Psoas muscle (tissue), 8 donors: ENCODE results near the gene DSG4. TPM values are rescaled to one million over a fixed set of nuclear protein-coding genes. Genes with fewer than 3 reads are reported as not detected.

Experiments used
- ATAC-seq, 4 donors: fragments of 200-7000 bp; cut with Tn5 transposase; one replicate each; pipeline ENCODE4 v1.9.1; 2020; ENCODE audit warnings: moderate library complexity in 3 of 4, mild to moderate bottlenecking in 2 of 4
- DNase-seq, 2 donors: peaks; one replicate each; pipeline ENCODE4 v3.0.0-alpha.2; 2020
- H3K27ac ChIP-seq: fragments of 200-600 bp; one replicate; pipeline ENCODE4 v1.8.0; 2022
- H3K27me3 ChIP-seq, 3 donors: fragments of 200-600 bp in 1 of 3; one replicate each; pipeline versions ENCODE4 v1.6.1 to v1.8.0; 2013 to 2022; ENCODE audit warnings: low read length in 2 of 3, mild to moderate bottlenecking in 2 of 3, moderate library complexity in 1 of 3; ENCODE audit not compliant: insufficient read depth in 3 of 3
- H3K36me3 ChIP-seq, 2 donors: fragments of 200-600 bp in 1 of 2; one replicate each; pipeline versions ENCODE4 v1.6.1 to v1.8.0; 2013 to 2022; ENCODE audit warnings: low read depth in 1 of 2, mild to moderate bottlenecking in 1 of 2, moderate library complexity in 1 of 2; ENCODE audit not compliant: insufficient read depth in 1 of 2
- H3K4me1 ChIP-seq: fragments of 200-600 bp; one replicate; pipeline ENCODE4 v1.8.0; 2022
- H3K4me3 ChIP-seq: fragments of 200-600 bp; one replicate; pipeline ENCODE4 v1.8.0; 2022; ENCODE audit warnings: mild to moderate bottlenecking
- H3K9me3 ChIP-seq: fragments of 200-600 bp; one replicate; pipeline ENCODE4 v1.8.0; 2022
- CTCF ChIP-seq: fragments of 200-600 bp; IDR thresholded peaks from one replicate; pipeline ENCODE4 v1.8.0; 2022; ENCODE audit warnings: antibody characterized with exemption
- WGBS, 3 donors: extraction: QIAGEN DNeasy Blood & Tissue Kit; methylation state at CpG; one replicate each; pipeline versions ENCODE4 v1.1.6 to v1.1.7; 2013; 5-methylcytosine and 5-hydroxymethylcytosine counted together
- intact Hi-C, 2 donors: fragments of 100-400 bp; cut with DNase I; formaldehyde crosslinking; loops; one replicate each; pipeline versions ENCODE4 v1.11.0 to v1.14.2; 2022
- polyA plus RNA-seq, 3 donors: library from polyadenylated mRNA; stranded (reverse); fragments of 200-250 nt; gene quantifications; one replicate each; pipeline ENCODE4 v1.2.3, GENCODE V29; 2013
- total RNA-seq, 4 donors: library from RNA; stranded (reverse); fragmentation: NEBNext Ultra II Directional in 2 of 4; extraction: Animal tissue kit (Norgen Biotek cat#: 25700) in 2 of 4; gene quantifications; one replicate each; pipeline versions ENCODE4 v1.2.1 to v1.2.4, GENCODE V29; 2021 to 2023
- donor health status: healthy with polysubstance abuse.
- donor health status: DM: no; HTN: no; CAD: no; lungs with moderate emphysema.
- donor health status: Bipolar disorder and iron deficiency.
- donor health status: healthy.
- donor health status: DM: yes; HTN: yes; CAD: no.
- donor health status: DM: no; HTN: no; CAD: no.
- donor health status: DM: no; HTN: no; CAD: no.
- donor health status: DM: yes; HTN: yes; CAD: no.

Gene DSG4
- total and polyA plus RNA-seq, 7 donors: not detected

DNA sequence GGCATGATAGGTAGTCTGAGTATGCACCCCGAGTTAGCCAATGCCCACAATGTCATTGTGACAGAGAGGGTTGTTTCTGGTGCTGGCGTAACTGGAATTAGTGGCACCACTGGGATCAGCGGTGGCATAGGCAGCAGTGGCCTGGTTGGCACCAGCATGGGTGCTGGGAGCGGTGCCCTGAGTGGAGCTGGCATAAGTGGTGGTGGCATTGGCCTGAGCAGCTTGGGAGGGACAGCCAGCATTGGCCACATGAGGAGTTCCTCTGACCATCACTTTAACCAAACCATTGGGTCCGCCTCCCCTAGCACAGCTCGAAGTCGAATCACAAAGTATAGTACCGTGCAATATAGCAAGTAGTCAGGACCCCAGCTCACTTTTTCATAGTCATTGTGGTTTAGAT, 21.6 kb upstream of the DSG4 start:
- ATAC-seq: no peak
- no peak for TF ChIP-seq CTCF
- Histone ChIP-seq H3K36me3 (no peaks in the 10 kb centered on the region), H3K27ac (no peak overlapping the region), H3K4me3 (no peak overlapping the region), H3K27me3 (no peaks in the 10 kb centered on the region), H3K9me3 (no peaks in the 10 kb centered on the region), H3K4me1 (no peaks in the 10 kb centered on the region)
- no peak for DNase-seq
- 93 to 95% (median 94%) methylated on average over 8 of the region's 8 CpGs for WGBS, 3 donors
- intact Hi-C loops: no loop called here

- H3K27me3 ChIP-seq: no peaks in the 10 kb centered on the region
- 78 to 84% (median 82%) methylated on average over 5 of the region's 5 CpGs for WGBS, 3 donors
- no peaks in the 10 kb centered on the region for H3K4me1 ChIP-seq
- DNase-seq (no peak), ATAC-seq (no peak)
- H3K36me3 ChIP-seq: no peaks in the 10 kb centered on the region
- TF ChIP-seq CTCF: no peak
- H3K9me3 ChIP-seq: no peaks in the 10 kb centered on the region
- intact Hi-C loops: no loop called here
- H3K27ac ChIP-seq: no peak overlapping the region
- H3K4me3 ChIP-seq: no peak overlapping the region
These were observed 20.6 kb upstream of the DSG4 start for GRCh38 chr18:31356025-31356424.

DNA sequence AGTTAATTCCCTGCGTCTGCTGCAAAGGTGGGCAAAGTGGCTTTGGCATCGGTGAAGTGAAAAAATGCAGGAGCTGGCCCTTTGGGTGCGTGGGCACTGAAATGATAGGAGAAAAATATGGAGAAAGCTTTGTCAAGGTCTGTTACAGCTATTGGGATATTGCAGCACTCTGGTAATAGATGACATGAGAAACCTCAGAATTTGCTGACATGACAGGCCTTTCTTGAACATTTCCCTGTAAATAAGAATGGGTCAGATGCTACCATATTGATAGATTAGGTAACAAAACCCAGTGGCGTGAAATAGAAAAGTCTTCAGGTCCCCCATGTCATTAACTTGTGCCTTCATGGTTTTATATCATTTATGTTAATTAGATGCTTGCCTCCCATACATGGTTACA, 12.4 kb upstream of the DSG4 start:
- DNase-seq: no peak
- H3K4me1 ChIP-seq: no peaks in the 10 kb centered on the region
- intact Hi-C loops: no loop called here
- no peak overlapping the region for H3K4me3 ChIP-seq
- no peaks in the 10 kb centered on the region for H3K9me3 ChIP-seq
- 91 to 95% (median 94%) methylated on average over 4 of the region's 4 CpGs for WGBS, 3 donors
- no peak for ATAC-seq
- TF ChIP-seq CTCF: no peak
- no peaks in the 10 kb centered on the region for H3K36me3 ChIP-seq
- H3K27ac ChIP-seq: no peak overlapping the region
- H3K27me3 ChIP-seq: no peaks in the 10 kb centered on the region

GRCh38 chr18:31369478-31369877, 7.1 kb upstream of the DSG4 start:
- no peaks in the 10 kb centered on the region for H3K36me3 ChIP-seq
- H3K9me3 ChIP-seq: no peaks in the 10 kb centered on the region
- no peak for ATAC-seq
- H3K4me1 ChIP-seq: no peaks in the 10 kb centered on the region
- H3K4me3 ChIP-seq: no peak overlapping the region
- TF ChIP-seq CTCF: no peak
- H3K27ac ChIP-seq: no peak overlapping the region
- DNase-seq: no peak
- H3K27me3 ChIP-seq: no peaks in the 10 kb centered on the region
- intact Hi-C loops: no loop called here

GRCh38 chr18:31371989-31372388, 4.6 kb upstream of the DSG4 start:
- ATAC-seq (no peak), DNase-seq (no peak)
- no peaks in the 10 kb centered on the region for H3K9me3 ChIP-seq
- H3K27me3 ChIP-seq: no peaks in the 10 kb centered on the region
- no peak overlapping the region for H3K27ac ChIP-seq
- no peak overlapping the region for H3K4me3 ChIP-seq
- TF ChIP-seq CTCF: no peak
- intact Hi-C loops: no loop called here
- H3K4me1 ChIP-seq: no peaks in the 10 kb centered on the region
- H3K36me3 ChIP-seq: no peaks in the 10 kb centered on the region
